GM11168 (cell line): ENCODE data around the gene MAP4K3.
"Not testable (repeated sequence)": the region's sequence is repeated elsewhere in the genome, so short reads cannot be mapped to it uniquely, and the experiment has no call there.

ENCODE experiments used
- in situ Hi-C: fragments of 300-500 bp; cut with MboI; formaldehyde crosslinking; loops from one replicate; pipeline ENCODE4 v1.12.0; 2022; ENCODE audit warnings: low sequenced_read_pairs; ENCODE audit not compliant: unreplicated experiment

Gene MAP4K3

DNA sequence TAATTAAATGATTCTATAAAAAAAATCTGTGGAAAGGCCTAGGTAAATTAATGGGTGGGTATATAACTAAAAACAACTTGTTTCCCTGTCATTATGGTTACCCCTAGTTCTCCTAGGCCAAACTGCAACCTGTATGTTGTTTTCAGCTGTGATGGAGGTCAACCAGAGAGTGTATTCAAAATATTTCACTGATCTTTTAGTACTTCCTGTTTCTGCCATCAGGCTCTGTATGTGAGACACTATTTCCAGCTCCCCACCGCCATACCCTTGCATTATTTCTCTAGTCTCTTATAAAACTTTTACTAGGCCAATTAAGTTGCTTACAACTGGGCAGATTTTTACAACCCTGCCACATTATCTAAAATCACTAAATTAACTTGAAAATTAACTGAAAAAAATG is 172.4 kb downstream of the MAP4K3 start:
- in situ Hi-C loops: no loop called here

DNA sequence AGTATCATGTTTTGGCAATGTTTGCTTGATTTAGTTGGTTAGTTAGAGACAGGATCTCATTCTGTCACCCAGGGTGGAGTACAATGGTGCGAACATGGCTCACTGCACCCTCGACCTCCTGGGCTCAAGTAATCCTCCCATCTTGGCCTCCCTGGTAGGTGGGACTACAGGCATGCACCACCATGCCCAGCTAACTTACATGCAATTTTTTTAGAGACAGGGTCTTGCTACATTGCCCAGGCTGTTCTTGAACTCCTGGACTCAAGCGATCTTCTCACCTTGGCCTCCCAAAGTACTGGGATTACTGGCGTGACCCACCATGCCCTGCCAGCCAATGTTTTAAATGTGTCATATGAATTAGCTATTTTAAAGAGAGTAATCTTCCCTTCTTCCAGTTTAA is 177.0 kb downstream of the MAP4K3 start:
- in situ Hi-C loops: no loop called here

DNA sequence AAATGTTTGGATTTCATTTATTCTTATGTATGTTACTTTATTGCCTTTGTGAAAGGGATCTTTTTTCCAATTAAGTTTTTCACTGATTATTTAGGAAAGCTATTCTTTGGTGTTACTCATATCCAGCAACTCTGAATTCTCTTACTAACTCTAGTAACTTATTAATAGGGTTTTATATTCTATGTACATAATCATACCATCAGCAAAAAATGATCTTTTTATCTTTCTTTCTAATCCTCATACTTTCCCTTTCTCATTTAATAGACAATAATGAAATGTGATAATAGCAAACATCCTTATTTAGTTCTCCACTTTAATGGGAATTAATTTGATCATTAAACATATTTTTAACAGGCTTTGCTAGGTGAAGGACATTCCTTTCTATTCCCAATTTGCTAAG is 181.0 kb downstream of the MAP4K3 start:
- in situ Hi-C loops: no loop called here

DNA sequence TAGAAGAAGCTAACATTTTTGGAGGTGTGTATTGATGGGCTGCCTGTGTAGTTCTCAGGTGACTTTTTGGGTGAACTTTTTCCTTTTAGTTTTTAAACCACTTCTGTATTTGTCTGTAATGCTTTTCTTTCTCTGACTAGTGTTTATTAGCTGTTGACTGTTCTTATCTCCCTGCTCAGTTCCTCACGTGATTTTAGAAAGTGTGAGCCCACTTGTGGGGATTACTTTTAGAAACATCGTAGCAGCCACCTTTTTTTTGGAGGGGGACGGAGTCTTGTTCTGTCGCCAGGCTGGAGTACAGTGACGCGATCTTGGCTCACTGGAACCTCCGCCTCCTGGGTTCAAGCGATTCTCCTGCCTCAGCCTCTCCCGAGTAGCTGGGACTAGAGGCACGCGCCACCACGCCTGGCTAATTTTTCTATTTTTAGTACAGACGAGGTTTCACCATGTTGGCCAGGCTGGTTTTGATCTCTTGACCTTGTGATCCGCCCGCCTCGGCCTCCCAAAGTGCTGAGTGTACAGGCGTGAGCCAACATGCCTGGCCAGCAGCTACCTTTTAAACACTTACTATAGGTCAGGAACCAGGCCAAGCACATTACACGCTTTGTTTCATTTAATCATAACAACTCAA is 184.1 kb downstream of the MAP4K3 start:
- in situ Hi-C loops: no loop called here

DNA sequence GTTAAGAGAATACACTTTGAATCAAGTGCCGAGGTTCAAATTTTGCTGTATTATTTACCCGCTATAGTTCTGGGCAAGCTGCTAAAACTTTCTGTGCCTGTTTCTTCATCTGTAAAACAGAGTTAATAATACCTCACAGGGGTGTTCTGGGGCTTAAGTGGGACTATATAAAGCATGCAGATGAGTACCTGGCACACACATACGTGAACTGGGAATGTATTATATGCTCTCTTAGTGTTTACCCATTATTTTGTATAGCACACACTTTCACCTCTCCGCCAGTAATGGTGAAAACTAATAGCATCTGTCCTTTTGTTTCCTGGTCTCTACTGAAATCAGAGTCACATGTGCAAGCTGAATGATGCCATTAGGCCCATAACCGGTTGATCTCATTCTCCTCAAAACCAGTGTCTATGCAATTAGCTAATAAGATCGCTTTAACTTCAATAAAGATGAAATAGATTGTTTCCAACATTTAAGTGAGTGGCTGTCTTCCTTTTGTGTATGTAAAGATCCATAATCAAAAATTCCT is 189.5 kb downstream of the MAP4K3 start:
- in situ Hi-C loops: no loop called here

GRCh38 chr2:39246382-39246980 is 190.6 kb downstream of the MAP4K3 start:
- in situ Hi-C loops: no loop called here

GRCh38 chr2:39244963-39245625 is 192.0 kb downstream of the MAP4K3 start:
- in situ Hi-C loops: not testable (repeated sequence)

DNA sequence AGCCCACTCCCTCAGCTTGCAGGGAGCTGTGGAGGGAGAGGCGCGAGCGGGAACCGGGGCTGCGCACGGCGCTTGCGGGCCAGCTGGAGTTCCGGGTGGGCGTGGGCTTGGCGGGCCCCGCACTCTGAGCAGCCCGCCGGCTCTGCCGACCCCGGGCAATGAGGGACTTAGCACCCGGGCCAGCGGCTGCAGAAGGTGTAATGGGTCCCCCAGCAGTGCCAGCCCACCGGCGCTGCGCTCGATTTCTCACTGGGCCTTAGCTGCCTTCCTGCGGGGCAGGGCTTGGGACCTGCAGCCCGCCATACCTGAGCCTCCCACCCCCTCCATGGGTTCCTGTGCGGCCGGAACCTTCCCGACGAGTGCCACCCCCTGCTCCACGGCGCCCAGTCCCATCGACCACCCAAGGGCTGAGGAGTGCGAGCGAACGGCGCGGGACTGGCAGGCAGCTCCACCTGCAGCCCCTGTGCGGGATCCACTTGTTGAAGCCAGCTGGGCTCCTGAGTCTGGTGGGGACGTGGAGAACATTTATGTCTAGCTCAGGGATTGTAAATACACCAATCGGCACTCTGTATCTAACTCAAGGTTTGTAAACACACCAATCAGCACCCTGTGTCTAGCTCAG is 192.7 kb downstream of the MAP4K3 start:
- in situ Hi-C loops: not testable (repeated sequence)

GRCh38 chr2:39243469-39244123 is 193.5 kb downstream of the MAP4K3 start, which contains the start of gene CDKL4:
Gene CDKL4 (minus strand): TSS chr2:39243970.
- in situ Hi-C loops: no loop called here

DNA sequence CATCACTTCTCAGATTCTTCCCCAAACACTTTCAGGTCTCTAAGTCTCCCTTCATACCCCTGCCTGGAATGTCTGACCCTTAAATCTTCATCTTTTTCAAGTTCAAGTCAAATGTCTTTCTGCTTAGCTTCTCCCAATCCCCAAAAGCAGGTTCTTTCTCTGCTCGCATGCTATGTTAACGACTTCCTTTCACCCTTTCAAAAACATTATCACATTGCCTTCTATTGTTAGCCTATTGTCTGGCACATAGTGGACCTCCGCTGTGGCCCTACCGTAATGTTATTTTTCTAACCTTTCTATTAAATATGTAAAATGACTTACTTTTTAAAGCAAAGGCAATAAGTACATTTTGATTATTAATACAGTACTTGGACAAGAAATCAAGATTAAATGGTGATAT is 195.5 kb downstream of the MAP4K3 start:
- in situ Hi-C loops: no loop called here

GRCh38 chr2:39240758-39241157 is 196.3 kb downstream of the MAP4K3 start:
- in situ Hi-C loops: no loop called here

DNA sequence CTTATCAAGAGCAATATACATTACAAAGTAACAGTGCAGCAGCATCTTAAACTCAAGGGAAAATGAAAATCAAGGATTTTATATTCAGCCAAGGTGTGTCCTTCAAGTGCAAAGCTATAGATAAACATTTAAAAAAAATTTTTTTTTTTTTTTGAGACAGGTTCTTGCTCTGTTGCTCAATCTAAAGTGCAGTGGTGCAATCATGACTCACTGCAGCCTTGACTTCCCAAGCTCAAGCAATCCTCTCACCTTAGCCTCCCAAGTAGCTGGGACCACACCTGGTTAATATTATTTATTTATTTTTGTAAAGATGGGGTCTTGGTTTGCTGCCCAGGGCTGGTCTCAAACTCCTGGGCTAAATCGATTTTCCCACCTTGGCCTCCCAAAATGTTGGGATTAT is 202.3 kb downstream of the MAP4K3 start:
- in situ Hi-C loops: no loop called here

- in situ Hi-C loops: no loop called here
Observed at GRCh38 chr2:39232141-39232540, 204.9 kb downstream of the MAP4K3 start.

GRCh38 chr2:39228413-39229209 is 208.5 kb downstream of the MAP4K3 start:
- in situ Hi-C loops: loop anchor here (5.0 to 10.0 kb wide), 2 partner anchors 104 to 281 kb away; partner anchors contain the start of gene SOS1

DNA sequence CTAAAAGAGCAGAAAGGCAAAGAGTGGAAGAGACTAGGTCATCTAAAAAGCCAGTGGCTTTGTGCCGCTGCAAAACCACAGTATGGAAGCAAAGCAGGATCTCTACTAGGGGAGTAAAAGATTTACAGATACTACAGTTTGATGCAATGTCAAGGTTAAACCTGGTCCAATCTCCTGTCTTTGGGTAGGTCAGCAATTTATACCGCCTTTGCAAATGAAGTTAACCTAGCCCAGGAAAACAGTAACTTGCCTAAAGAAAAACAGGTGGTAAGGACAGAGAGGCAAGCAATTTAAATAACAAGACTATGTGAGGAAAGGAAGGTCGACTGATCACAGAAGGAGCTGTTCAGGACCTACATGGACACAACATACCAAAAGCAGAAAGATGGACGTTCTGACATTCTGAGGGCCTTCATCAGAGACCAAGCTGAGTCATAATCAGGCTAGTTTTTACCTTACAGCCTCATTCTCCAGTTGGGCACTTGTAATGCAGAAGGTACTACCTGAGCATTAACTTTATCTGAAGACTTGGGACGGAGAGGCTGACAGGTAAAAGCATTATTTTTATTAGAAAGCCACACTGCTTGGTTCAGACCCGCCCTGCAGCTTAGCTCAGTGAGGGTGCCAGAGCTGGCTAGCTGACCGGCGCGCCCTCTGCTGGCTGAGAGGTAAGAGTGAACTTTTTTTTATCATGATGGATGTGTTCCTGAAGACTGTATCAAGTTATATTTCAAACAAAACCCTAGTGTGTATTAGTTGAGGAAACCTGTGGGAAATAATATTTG is 209.3 kb downstream of the MAP4K3 start:
- in situ Hi-C loops: loop anchor here (5.0 to 10.0 kb wide), 2 partner anchors 103 to 281 kb away; partner anchors contain the start of gene SOS1

GRCh38 chr2:39225567-39225966 is 211.5 kb downstream of the MAP4K3 start:
- in situ Hi-C loops: loop anchor here (5.0 to 10.0 kb wide), 2 partner anchors 101 to 278 kb away; partner anchors contain the start of gene SOS1

- in situ Hi-C loops: loop anchor here (5.0 to 10.0 kb wide), 2 partner anchors 99 to 162 kb away; partner anchors contain the start of gene SOS1
Observed at GRCh38 chr2:39223909-39224308, 213.2 kb downstream of the MAP4K3 start.

GRCh38 chr2:39221459-39221858 is 215.6 kb downstream of the MAP4K3 start:
- in situ Hi-C loops: loop anchor here (5.0 to 10.0 kb wide), 2 partner anchors 97 to 159 kb away; partner anchors contain the start of gene SOS1
